Measurements from ENCODE around the gene DUOXA1. TPM values are rescaled to one million over a fixed set of nuclear protein-coding genes. Genes with fewer than 3 reads are reported as not detected.

Gene DUOXA1
- total and polyA plus RNA-seq, 2 of the 4 experiments (the other 2 are of a cell fraction), result 0.02 TPM; not detected in 1

DNA sequence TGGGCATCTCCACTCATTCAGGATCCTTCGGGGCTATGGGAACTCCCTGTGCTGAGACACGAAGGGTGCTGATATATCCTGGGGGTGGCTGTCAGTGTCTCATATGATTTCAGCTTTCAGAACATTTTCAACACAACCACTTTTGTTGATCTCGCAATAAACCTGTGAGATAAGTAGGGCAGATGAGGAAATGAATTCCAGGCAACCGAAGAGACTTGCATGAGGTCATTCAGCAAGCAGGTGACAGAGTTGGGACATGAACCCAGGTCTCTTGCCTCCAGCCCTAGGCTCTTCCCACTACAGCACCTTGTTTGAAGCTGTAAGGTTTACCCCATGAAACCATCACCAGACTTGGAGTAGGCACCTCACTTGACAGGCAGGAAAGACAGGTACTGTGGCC is 16.7 kb upstream of the DUOXA1 start:
- H3K9ac ChIP-seq (ENCODE audit: low read depth, low read length), result no peak overlapping the region
- in situ Hi-C loops (cut with MboI; ENCODE audit: low sequenced_read_pairs) (no loop called here), intact Hi-C loops (cut with micrococcal nuclease) (no loop called here), dilution Hi-C loops (cut with HindIII; ENCODE audit: low sequenced_read_pairs, unreplicated experiment) (no loop called here)
- ChIA-PET POLR2A (ENCODE audit: unreplicated experiment) (no interaction called here), CTCF (interaction anchor here (0.8 to 1.0 kb wide), 2 partner anchors 19 to 29 kb away, joined by 3 read pairs; no protein-coding TSS in a partner anchor)
- no peaks in the 10 kb centered on the region for H4K20me1 ChIP-seq (ENCODE audit: insufficient read depth, low read length)
- H3K18ac ChIP-seq (ENCODE audit: low read depth, low read length), result no peak overlapping the region
- H3K4me1 ChIP-seq (ENCODE audit: control insufficient read depth, insufficient read depth, low read length), result no peaks in the 10 kb centered on the region; the same call in 1 of the 2 replicates
- H3K4ac ChIP-seq (ENCODE audit: low read depth, low read length), result no peak overlapping the region
- H2BK15ac ChIP-seq (ENCODE audit: low read depth, low read length), result no peak overlapping the region
- no peak overlapping the region for H2BK20ac ChIP-seq (ENCODE audit: low read depth, low read length)
- H4K8ac ChIP-seq (ENCODE audit: low read depth in 2 of 2, low read length in 2 of 2), result no peak overlapping the region
- BruUV-seq (replicated peaks), result no TSS peak
- H2AFZ ChIP-seq (replicated peaks; ENCODE audit: low read length, poor library complexity), result no peak overlapping the region
- peaks cover 16% of the 10 kb centered on the region; the same call in 1 of the 2 replicates for H3K27me3 ChIP-seq (ENCODE audit: control insufficient read depth, insufficient read depth, low read length)
- no peaks in the 10 kb centered on the region for H3K9me1 ChIP-seq (ENCODE audit: insufficient read depth, low read length)
- no peak overlapping the region for H3K56ac ChIP-seq (ENCODE audit: extremely low read depth, insufficient read depth, low read length)
- no peak overlapping the region for H3K4me3 ChIP-seq (ENCODE audit: insufficient read depth, low read depth, low read length)
- no CpG with 5 or more reads among the region's 4 CpGs for WGBS, 2 experiments (ENCODE audit: extremely low coverage in 2 of 2, insufficient read length in 1 of 2)
- no peak overlapping the region for H3K4me2 ChIP-seq (ENCODE audit: low read depth, low read length)
- H3K9me3 ChIP-seq (ENCODE audit: control insufficient read depth, insufficient read depth, low read length), result no peaks in the 10 kb centered on the region
- TF ChIP-seq SMC3 (IDR thresholded peaks at IDR 0.05; ENCODE audit: low read depth, low read length), result no peak
- no peak for TF ChIP-seq MXI1 (IDR thresholded peaks at IDR 0.05; ENCODE audit: borderline replicate concordance, low read depth, low read length)
- TF ChIP-seq RAD21 (IDR thresholded peaks at IDR 0.05; ENCODE audit: low read length), result no peak
- no peak for TF ChIP-seq RFX5 (IDR thresholded peaks at IDR 0.05; ENCODE audit: low read depth, low read length)
- no peak for TF ChIP-seq BHLHE40 (IDR thresholded peaks at IDR 0.05; ENCODE audit: low read depth, low read length)
- TF ChIP-seq CTCF (conservative IDR thresholded peaks at IDR 0.05; ENCODE audit: low read depth, low read length), result no peak
- TF ChIP-seq USF2 (IDR thresholded peaks at IDR 0.05; ENCODE audit: low read depth, low read length), result no peak
- TF ChIP-seq FOS (IDR thresholded peaks at IDR 0.05; ENCODE audit: low read depth, low read length), result no peak
- TF ChIP-seq MAZ (IDR thresholded peaks at IDR 0.05; ENCODE audit: borderline replicate concordance, low read depth, low read length), result no peak
- TF ChIP-seq POLR2A (IDR thresholded peaks at IDR 0.05; ENCODE audit: low read depth, low read length), result no peak
- TF ChIP-seq ELK1 (IDR thresholded peaks at IDR 0.05; ENCODE audit: borderline replicate concordance, low read depth, low read length), result no peak
- no peak for TF ChIP-seq NFE2L2 (IDR thresholded peaks at IDR 0.05; ENCODE audit: low read depth, low read length)
- no peak for TF ChIP-seq MAFK (IDR thresholded peaks at IDR 0.05; ENCODE audit: low read depth, low read length)
- TF ChIP-seq CEBPB (IDR thresholded peaks at IDR 0.05; ENCODE audit: low read depth, low read length), result no peak
- TF ChIP-seq CHD1 (IDR thresholded peaks at IDR 0.05; ENCODE audit: low read depth, low read length), result no peak
- TF ChIP-seq RCOR1 (IDR thresholded peaks at IDR 0.05; ENCODE audit: insufficient replicate concordance, low read length), result no peak
- H4K5ac ChIP-seq (ENCODE audit: low read depth, low read length), result no peak overlapping the region
- H2AK5ac ChIP-seq (ENCODE audit: low read depth, low read length), result no peak overlapping the region
- no peaks in the 10 kb centered on the region for H3K79me1 ChIP-seq (ENCODE audit: low read depth in 1 of 2, low read length in 2 of 2)
- ATAC-seq (ENCODE audit: low read depth), result no peak
- no peak for DNase-seq
- H2AK9ac ChIP-seq (replicated peaks; ENCODE audit: low read depth, low read length, poor library complexity), result no peak overlapping the region
- H3K23ac ChIP-seq (ENCODE audit: low read depth, low read length), result no peak overlapping the region
- no peak overlapping the region for H4K91ac ChIP-seq (ENCODE audit: insufficient read depth, low read depth, low read length)
- H3K36me3 ChIP-seq (ENCODE audit: control insufficient read depth, insufficient read depth, low read length), result no peaks in the 10 kb centered on the region
- no peak overlapping the region for H2BK120ac ChIP-seq (ENCODE audit: low read depth, low read length)
- H3K14ac ChIP-seq (replicated peaks; ENCODE audit: low read depth, low read length), result no peak overlapping the region
- H2BK5ac ChIP-seq (ENCODE audit: low read depth, low read length, poor library complexity, severe bottlenecking), result no peak overlapping the region
- no peak overlapping the region for H3K27ac ChIP-seq (ENCODE audit: insufficient read depth, low read length)

Data from IMR-90 (cell line).